ENCODE data around the gene XXYLT1.

- TF ChIP-seq CTCF (IDR thresholded peaks at IDR 0.05; ENCODE audit: low read depth, low read length, poor library complexity, severe bottlenecking) (no peak), EZH2phosphoT487 (IDR thresholded peaks at IDR 0.05; ENCODE audit: borderline replicate concordance, low read length) (no peak)
These were observed 189.6 kb downstream of the XXYLT1 start for GRCh38 chr3:195081242-195081963.

Data from DOHH2 (cell line).